Uterus (tissue), 4 donors: ENCODE results near the gene CD151. TPM values are rescaled to one million over a fixed set of nuclear protein-coding genes. Genes with fewer than 3 reads are reported as not detected.

ENCODE experiments used
- DNase-seq, 2 donors: peaks; one replicate each; pipeline ENCODE4 v3.0.0-alpha.2; 2019 to 2020
- H3K27ac ChIP-seq, 2 donors: fragments of 200-600 bp; sonication (generic); 1 replicate in 1 of 2; 2 replicates in 1 of 2; pipeline ENCODE4 v1.5.1; 2016 to 2018
- H3K27me3 ChIP-seq, 2 donors: fragments of 200-600 bp; sonication (generic); one replicate each; pipeline ENCODE4 v1.5.1; 2018 to 2019; ENCODE audit warnings: control low read depth in 1 of 2
- H3K36me3 ChIP-seq, 2 donors: fragments of 200-600 bp; sonication (generic); one replicate each; pipeline ENCODE4 v1.5.1; 2019; ENCODE audit warnings: control low read depth in 1 of 2
- H3K4me1 ChIP-seq, 2 donors: fragments of 200-600 bp; sonication (generic); one replicate each; pipeline ENCODE4 v1.5.1; 2018 to 2019; ENCODE audit warnings: control low read depth in 1 of 2
- H3K4me3 ChIP-seq, 2 donors: fragments of 200-600 bp; sonication (generic); 1 replicate in 1 of 2; 2 replicates in 1 of 2; pipeline ENCODE4 v1.5.1; 2018 to 2019; ENCODE audit warnings: mild to moderate bottlenecking in 1 of 2
- H3K9me3 ChIP-seq, 2 donors: fragments of 200-600 bp; sonication (generic); one replicate each; pipeline ENCODE4 v1.5.1; 2019; ENCODE audit warnings: control low read depth in 1 of 2
- POLR2A ChIP-seq, 2 donors: fragments of 450-650 bp; IDR thresholded peaks; one replicate each; pipeline ENCODE4 v1.6.1; 2016; ENCODE audit warnings: antibody characterized with exemption in 2 of 2, mild to moderate bottlenecking in 1 of 2, moderate library complexity in 1 of 2
- intact Hi-C: fragments of 100-400 bp; cut with DNase I; formaldehyde crosslinking; loops from one replicate; pipeline ENCODE4 v1.15.1; 2023; ENCODE audit warnings: low total_unique reads
- total RNA-seq, 4 donors: library from RNA; depleted of rRNA in 3 of 4; stranded (reverse); fragments of >200 nt in 3 of 4; gene quantifications; one replicate each; pipeline versions ENCODE4 v1.1.0 to v1.2.4, GENCODE V29; 2014 to 2023
- TF ChIP-seq, protein P1 (sequence below), 4 experiments: fragments of 200-600 bp in 2 of 4; fragments of 450-650 bp in 2 of 4; sonication (generic) in 2 of 4; IDR thresholded peaks; one replicate each; pipeline ENCODE4 v1.5.1; 2016 to 2019; ENCODE audit warnings: antibody characterized with exemption in 4 of 4, mild to moderate bottlenecking in 2 of 4, moderate library complexity in 1 of 4
- donor health status: DM: yes; HTN: yes; CAD: no.

CD151 gene
- total RNA-seq, 4 donors from 2014 or later, result 76.8 to 382 (median 259) TPM

DNA sequence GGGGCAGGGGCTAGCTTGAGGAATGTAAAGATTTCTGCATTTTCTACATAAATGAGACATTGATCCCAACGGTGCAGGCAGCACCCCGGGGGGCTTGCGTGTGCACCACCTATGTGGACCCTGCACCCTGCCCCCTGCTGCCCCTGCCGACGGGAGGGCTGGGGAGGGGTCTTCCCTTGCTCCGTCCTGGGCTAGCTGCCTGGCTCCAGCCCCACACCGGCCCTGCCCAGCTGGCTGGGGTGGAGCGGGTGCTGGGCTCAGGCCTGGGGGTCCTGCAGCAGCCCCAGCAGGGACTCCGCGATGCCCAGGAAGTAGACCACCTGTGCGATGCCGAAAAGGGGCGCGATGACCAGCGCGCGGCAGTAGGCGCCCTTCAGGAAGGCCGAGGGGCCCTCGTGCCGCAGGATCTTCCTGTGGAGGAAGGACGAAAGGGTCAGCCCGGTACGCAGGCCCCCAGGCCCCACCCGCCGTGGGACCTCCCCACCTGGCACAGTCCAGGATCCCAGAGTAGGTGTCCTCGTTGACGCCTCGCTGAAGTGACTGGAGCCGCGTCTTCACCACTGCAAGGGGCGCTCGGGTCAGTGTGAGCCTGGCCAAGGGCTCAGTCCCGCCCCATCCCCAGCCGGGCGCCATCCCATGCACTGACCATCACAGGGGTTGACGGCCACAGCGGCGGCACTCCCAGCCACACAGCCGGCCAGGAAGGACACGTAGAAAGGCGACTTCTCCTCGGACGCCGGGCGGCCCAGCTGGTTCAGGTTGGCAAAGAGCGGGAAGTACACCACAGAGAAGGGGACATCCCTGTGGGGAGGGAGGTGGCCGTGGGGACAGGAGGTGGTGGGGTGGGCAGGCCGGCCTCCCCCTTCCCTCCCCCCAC lies 40.9 kb upstream of the CD151 start:
- TF ChIP-seq, protein P1, sequence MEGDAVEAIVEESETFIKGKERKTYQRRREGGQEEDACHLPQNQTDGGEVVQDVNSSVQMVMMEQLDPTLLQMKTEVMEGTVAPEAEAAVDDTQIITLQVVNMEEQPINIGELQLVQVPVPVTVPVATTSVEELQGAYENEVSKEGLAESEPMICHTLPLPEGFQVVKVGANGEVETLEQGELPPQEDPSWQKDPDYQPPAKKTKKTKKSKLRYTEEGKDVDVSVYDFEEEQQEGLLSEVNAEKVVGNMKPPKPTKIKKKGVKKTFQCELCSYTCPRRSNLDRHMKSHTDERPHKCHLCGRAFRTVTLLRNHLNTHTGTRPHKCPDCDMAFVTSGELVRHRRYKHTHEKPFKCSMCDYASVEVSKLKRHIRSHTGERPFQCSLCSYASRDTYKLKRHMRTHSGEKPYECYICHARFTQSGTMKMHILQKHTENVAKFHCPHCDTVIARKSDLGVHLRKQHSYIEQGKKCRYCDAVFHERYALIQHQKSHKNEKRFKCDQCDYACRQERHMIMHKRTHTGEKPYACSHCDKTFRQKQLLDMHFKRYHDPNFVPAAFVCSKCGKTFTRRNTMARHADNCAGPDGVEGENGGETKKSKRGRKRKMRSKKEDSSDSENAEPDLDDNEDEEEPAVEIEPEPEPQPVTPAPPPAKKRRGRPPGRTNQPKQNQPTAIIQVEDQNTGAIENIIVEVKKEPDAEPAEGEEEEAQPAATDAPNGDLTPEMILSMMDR (IDR thresholded peaks at IDR 0.05), result no peak
- Histone ChIP-seq H3K4me3 (no peak overlapping the region), H3K9me3 (no peaks in the 10 kb centered on the region), H3K27me3 (peaks cover 0 to 4% of the 10 kb centered on the region in 2 donors), H3K27ac (no peak overlapping the region), H3K4me1 (peaks cover 6 to 18% of the 10 kb centered on the region in 2 donors), H3K36me3 (no peaks in the 10 kb centered on the region)
- DNase-seq, result no peak
- intact Hi-C loops, result no loop called here

DNA sequence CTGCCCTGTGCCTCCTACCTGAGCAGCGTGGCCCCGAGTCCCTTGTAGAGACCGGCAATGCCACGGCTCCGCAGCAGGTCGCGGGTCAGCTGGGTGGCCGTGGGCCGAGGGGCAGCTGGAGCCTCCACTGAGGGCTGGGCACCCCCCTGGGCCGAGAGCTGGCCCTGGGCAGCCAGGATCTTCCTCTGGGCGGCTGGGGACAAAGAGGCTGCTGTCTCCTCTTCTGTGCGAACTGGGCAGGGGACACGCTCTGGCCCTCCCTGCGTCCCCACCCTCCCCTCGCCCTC lies 40.3 kb upstream of the CD151 start:
- intact Hi-C loops, result no loop called here
- H3K4me1 ChIP-seq, result peaks cover 6 to 22% of the 10 kb centered on the region in 2 donors

DNA sequence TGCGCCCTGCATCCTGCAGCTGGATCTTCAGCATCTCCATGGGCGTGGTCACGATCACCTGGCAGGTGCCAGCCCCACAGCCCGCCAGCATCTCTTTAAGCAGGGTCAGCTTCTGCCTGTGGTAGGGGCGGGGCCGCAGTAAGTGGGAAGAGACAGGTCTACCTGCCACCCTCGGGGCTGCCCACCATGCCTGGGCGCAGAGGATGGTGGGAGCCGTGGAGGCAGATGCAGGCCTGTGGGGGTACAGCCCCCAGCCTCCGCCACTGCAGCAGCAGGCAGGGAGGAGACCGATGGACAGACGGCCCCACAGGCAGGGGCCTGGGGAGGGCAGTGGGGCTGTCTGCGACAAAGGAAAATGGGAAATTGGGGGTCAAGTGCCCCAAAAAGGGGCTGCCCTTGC lies 39.9 kb upstream of the CD151 start:
- Histone ChIP-seq H3K27me3 (peaks cover 0 to 4% of the 10 kb centered on the region in 2 donors), H3K4me3 (no peak overlapping the region), H3K9me3 (no peaks in the 10 kb centered on the region), H3K27ac (no peak overlapping the region), H3K4me1 (peaks cover 6 to 22% of the 10 kb centered on the region in 2 donors), H3K36me3 (no peaks in the 10 kb centered on the region)
- intact Hi-C loops, result no loop called here
- TF ChIP-seq, protein P1 (IDR thresholded peaks at IDR 0.05), result no peak
- TF ChIP-seq POLR2A (IDR thresholded peaks at IDR 0.05), result no peak
- DNase-seq, result no peak

More for the DNA sequence above, 40.3 kb upstream of the CD151 start:
- H3K36me3 ChIP-seq, result no peaks in the 10 kb centered on the region
- TF ChIP-seq, protein P1 (IDR thresholded peaks at IDR 0.05), result no peak
- no peak for TF ChIP-seq POLR2A (IDR thresholded peaks at IDR 0.05)
- no peak overlapping the region for H3K27ac ChIP-seq
- H3K27me3 ChIP-seq, result peaks cover 0 to 4% of the 10 kb centered on the region in 2 donors
- no peak overlapping the region for H3K4me3 ChIP-seq
- no peaks in the 10 kb centered on the region for H3K9me3 ChIP-seq
- DNase-seq, result no peak

DNA sequence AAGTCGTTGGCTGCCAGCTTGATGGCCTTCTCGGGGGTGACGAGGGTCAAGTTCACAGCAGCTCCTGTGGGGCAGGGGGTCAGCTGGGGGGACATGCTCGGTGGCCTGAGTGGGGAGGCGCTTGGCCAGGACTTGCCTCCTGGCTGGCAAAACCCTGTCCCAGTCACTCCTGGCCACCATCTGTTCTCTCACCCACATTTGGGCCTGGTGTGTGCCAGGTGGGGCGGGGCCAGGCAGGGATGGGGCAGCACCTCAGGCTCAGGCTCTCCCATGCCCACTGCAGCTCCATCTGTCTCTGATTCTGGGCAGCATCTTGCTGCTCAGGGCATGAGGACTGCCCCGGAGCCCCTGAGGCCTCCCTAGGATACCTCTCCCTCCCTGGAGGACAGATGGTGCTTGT lies 39.2 kb upstream of the CD151 start:
- no peak overlapping the region for H3K27ac ChIP-seq
- no peaks in the 10 kb centered on the region for H3K36me3 ChIP-seq
- no peaks in the 10 kb centered on the region for H3K9me3 ChIP-seq
- DNase-seq, result no peak
- intact Hi-C loops, result no loop called here
- H3K4me1 ChIP-seq, result peaks cover 6 to 22% of the 10 kb centered on the region in 2 donors
- TF ChIP-seq, protein P1 (IDR thresholded peaks at IDR 0.05), result no peak
- TF ChIP-seq POLR2A (IDR thresholded peaks at IDR 0.05), result no peak
- peaks cover 0 to 4% of the 10 kb centered on the region in 2 donors for H3K27me3 ChIP-seq
- no peak overlapping the region for H3K4me3 ChIP-seq

DNA sequence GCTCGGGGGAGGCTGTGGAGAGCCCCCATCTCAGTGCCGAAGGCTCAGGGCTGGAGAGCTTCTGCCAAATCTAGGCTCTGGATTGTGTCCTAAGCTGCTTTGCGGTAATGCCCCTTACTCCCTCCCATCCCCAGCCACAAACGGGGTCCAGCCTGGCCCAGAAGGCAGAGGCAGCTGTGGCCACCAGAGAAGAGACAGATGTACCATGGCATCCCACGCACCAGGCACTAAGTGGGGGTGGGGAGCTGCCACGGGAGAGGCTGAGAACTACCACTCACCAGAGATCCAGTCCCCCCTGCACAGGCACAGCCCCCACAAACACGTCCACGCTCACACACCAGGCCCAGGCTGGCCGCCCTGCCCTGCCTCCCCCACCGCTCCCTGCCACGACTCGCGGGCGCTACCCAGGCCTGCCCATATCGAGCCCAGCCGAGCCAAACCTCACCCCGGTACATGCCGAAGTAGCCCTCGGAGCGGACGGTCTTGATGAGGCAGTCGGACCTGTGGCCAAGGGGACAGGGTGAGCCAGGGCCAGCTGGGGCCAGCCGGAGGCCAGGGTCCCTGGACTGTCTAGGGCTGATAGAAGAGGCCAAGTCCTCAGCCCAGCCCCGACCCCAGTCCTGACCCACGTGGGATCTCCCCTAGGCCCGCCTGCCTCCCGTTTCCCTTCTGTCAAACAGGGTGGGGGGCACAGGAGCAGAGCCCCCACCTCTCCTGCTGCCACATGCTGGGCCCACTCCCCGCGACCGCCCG lies 38.6 kb upstream of the CD151 start:
- no peak for DNase-seq
- Histone ChIP-seq H3K9me3 (no peaks in the 10 kb centered on the region), H3K27me3 (peaks cover 0 to 4% of the 10 kb centered on the region in 2 donors), H3K27ac (no peak overlapping the region), H3K4me3 (no peak overlapping the region), H3K4me1 (peaks cover 6 to 22% of the 10 kb centered on the region in 2 donors), H3K36me3 (no peaks in the 10 kb centered on the region)
- intact Hi-C loops, result no loop called here
- TF ChIP-seq POLR2A (IDR thresholded peaks at IDR 0.05), result no peak
- TF ChIP-seq, protein P1 (IDR thresholded peaks at IDR 0.05), result no peak
